Trophoblast cell (in vitro differentiated cells and primary cell): ENCODE measurements around the gene IQCK.

ENCODE experiments used
- DNase-seq, 2 donors: peaks; one replicate each; pipeline ENCODE4 v3.0.0-alpha.2; 2016
- H2AFZ ChIP-seq: 2 replicates; pipeline ENCODE4 v1.6.1; 2013; ENCODE audit warnings: low read length, moderate library complexity, mild to moderate bottlenecking; ENCODE audit not compliant: insufficient read depth, poor library complexity
- H2AK5ac ChIP-seq: 2 replicates; pipeline ENCODE4 v1.6.1; 2013; ENCODE audit warnings: mild to moderate bottlenecking, low read length
- H2BK120ac ChIP-seq: 2 replicates; pipeline ENCODE4 v1.6.1; 2013; ENCODE audit warnings: low read length, mild to moderate bottlenecking, moderate library complexity; ENCODE audit not compliant: insufficient read depth, poor library complexity
- H2BK12ac ChIP-seq: 2 replicates; pipeline ENCODE4 v1.6.1; 2013; ENCODE audit warnings: mild to moderate bottlenecking, low read length, moderate library complexity
- H2BK5ac ChIP-seq: 2 replicates; pipeline ENCODE4 v1.6.1; 2013; ENCODE audit warnings: low read length, low read depth, moderate library complexity, mild to moderate bottlenecking; ENCODE audit not compliant: poor library complexity
- H3K14ac ChIP-seq: 2 replicates; pipeline ENCODE4 v1.6.1; 2013; ENCODE audit warnings: mild to moderate bottlenecking, low read length
- H3K18ac ChIP-seq: 2 replicates; pipeline ENCODE4 v1.6.1; 2013; ENCODE audit warnings: mild to moderate bottlenecking, low read length
- H3K23ac ChIP-seq: 2 replicates; pipeline ENCODE4 v1.6.1; 2013; ENCODE audit warnings: low read length
- H3K27ac ChIP-seq: 2 replicates; pipeline ENCODE4 v1.5.1; 2013; ENCODE audit warnings: low read depth, mild to moderate bottlenecking, inconsistent platforms, low read length, moderate library complexity
- H3K27me3 ChIP-seq: 2 replicates; pipeline ENCODE4 v1.6.1; 2013; ENCODE audit warnings: inconsistent platforms, mild to moderate bottlenecking, low read length, moderate library complexity; ENCODE audit not compliant: insufficient read depth
- H3K36me3 ChIP-seq, 2 experiments: 1 replicate in 1 of 2; 2 replicates in 1 of 2; pipeline ENCODE4 v1.6.1; 2013; ENCODE audit warnings: low read length in 2 of 2, mild to moderate bottlenecking in 2 of 2, moderate library complexity in 1 of 2; ENCODE audit not compliant: insufficient read depth in 2 of 2, control insufficient read depth in 1 of 2
- H3K4ac ChIP-seq: 2 replicates; pipeline ENCODE4 v1.6.1; 2013; ENCODE audit warnings: low read depth, mild to moderate bottlenecking, low read length, moderate library complexity
- H3K4me1 ChIP-seq, 2 experiments: 1 replicate in 1 of 2; 2 replicates in 1 of 2; pipeline ENCODE4 v1.6.1; 2013; ENCODE audit warnings: low read length in 2 of 2, mild to moderate bottlenecking in 2 of 2, moderate library complexity in 1 of 2; ENCODE audit not compliant: insufficient read depth in 2 of 2, control insufficient read depth in 1 of 2
- H3K4me2 ChIP-seq: 2 replicates; pipeline ENCODE4 v1.6.1; 2013; ENCODE audit warnings: inconsistent platforms, mild to moderate bottlenecking, low read length, moderate library complexity
- H3K4me3 ChIP-seq: 2 replicates; pipeline ENCODE4 v1.5.1; 2013; ENCODE audit warnings: mild to moderate bottlenecking, low read depth, low read length, inconsistent platforms
- H3K79me1 ChIP-seq: one replicate; pipeline ENCODE4 v1.6.1; 2013; ENCODE audit warnings: low read length
- H3K79me2 ChIP-seq: 2 replicates; pipeline ENCODE4 v1.6.1; 2013; ENCODE audit warnings: low read length, mild to moderate bottlenecking; ENCODE audit not compliant: control insufficient read depth, insufficient read depth, poor library complexity
- H3K9ac ChIP-seq: 2 replicates; pipeline ENCODE4 v1.6.1; 2013; ENCODE audit warnings: mild to moderate bottlenecking, low read length
- H3K9me3 ChIP-seq: 2 replicates; pipeline ENCODE4 v1.6.1; 2013; ENCODE audit warnings: low read depth, mild to moderate bottlenecking, control low read depth, inconsistent platforms, low read length; ENCODE audit not compliant: insufficient read depth
- H4K12ac ChIP-seq: 2 replicates; pipeline ENCODE4 v1.6.1; 2013; ENCODE audit warnings: low read depth, mild to moderate bottlenecking, low read length, moderate library complexity
- H4K8ac ChIP-seq: 2 replicates; pipeline ENCODE4 v1.6.1; 2013; ENCODE audit warnings: low read depth, mild to moderate bottlenecking, low read length, moderate library complexity
- H4K91ac ChIP-seq: one replicate; pipeline ENCODE4 v1.6.1; 2013; ENCODE audit warnings: low read depth, mild to moderate bottlenecking, low read length, moderate library complexity
- WGBS: extraction: QIAGEN DNeasy Blood & Tissue Kit; methylation state at CpG from one replicate; pipeline ENCODE4 v1.1.7; 2013; ENCODE audit warnings: missing lambda C conversion rate; ENCODE audit not compliant: insufficient read length, insufficient coverage; ENCODE audit errors: extremely low coverage; 5-methylcytosine and 5-hydroxymethylcytosine counted together

Gene IQCK

GRCh38 chr16:19718624-19718965 is 524 bp downstream of the IQCK start:
- peak overlapping the region; percentile 85 for H3K4me2 ChIP-seq
- H3K9ac ChIP-seq = peak overlapping the region; percentile 70
- H2AFZ ChIP-seq = peak overlapping the region; percentile 50
- peak overlapping the region; percentile 3 for H4K12ac ChIP-seq
- peaks cover 11% of the 10 kb centered on the region for H3K79me2 ChIP-seq
- WGBS = no CpG with 5 or more reads among the region's 21 CpGs
- peaks cover 6% of the 10 kb centered on the region in 2 experiments for H3K36me3 ChIP-seq
- H3K14ac ChIP-seq = peak overlapping the region; percentile 12
- no peak overlapping the region for H2BK5ac ChIP-seq
- H3K79me1 ChIP-seq = peaks cover 10% of the 10 kb centered on the region
- peaks cover 10 to 14% of the 10 kb centered on the region in 2 experiments for H3K4me1 ChIP-seq
- no peak overlapping the region for H3K23ac ChIP-seq
- no peak overlapping the region for H2AK5ac ChIP-seq
- H4K91ac ChIP-seq = no peak overlapping the region
- H3K4ac ChIP-seq = peak overlapping the region; percentile 21
- no peaks in the 10 kb centered on the region for H3K9me3 ChIP-seq
- H3K27ac ChIP-seq = peak overlapping the region; percentile 40
- no peak overlapping the region for H2BK12ac ChIP-seq
- H3K18ac ChIP-seq = no peak overlapping the region
- H4K8ac ChIP-seq = peak overlapping the region; percentile 79
- peak in 1 of 2 donors; percentile 14 for DNase-seq
- peak overlapping the region; percentile 99 for H3K4me3 ChIP-seq
- H2BK120ac ChIP-seq = no peak overlapping the region
- no peaks in the 10 kb centered on the region for H3K27me3 ChIP-seq

- Histone ChIP-seq H3K79me1 (peaks cover 8% of the 10 kb centered on the region), H3K36me3 (no peaks in the 10 kb centered on the region)
- no peak for DNase-seq
Measured at GRCh38 chr16:19722269-19722952, 4.3 kb downstream of the IQCK start.

GRCh38 chr16:19722981-19723380 is 4.9 kb downstream of the IQCK start:
- Histone ChIP-seq H3K4me3 (no peak overlapping the region), H3K23ac (no peak overlapping the region), H3K27ac (no peak overlapping the region), H3K14ac (no peak overlapping the region), H3K79me2 (peaks cover 2% of the 10 kb centered on the region), H3K79me1 (peaks cover 2% of the 10 kb centered on the region), H2BK120ac (no peak overlapping the region), H2AFZ (no peak overlapping the region), H4K91ac (no peak overlapping the region), H3K9ac (no peak overlapping the region), H3K9me3 (no peaks in the 10 kb centered on the region), H3K27me3 (no peaks in the 10 kb centered on the region), H3K18ac (no peak overlapping the region), H2AK5ac (no peak overlapping the region), H3K36me3 (no peaks in the 10 kb centered on the region), H2BK5ac (no peak overlapping the region), H3K4me1 (peaks cover 0 to 2% of the 10 kb centered on the region in 2 experiments), H3K4me2 (no peak overlapping the region), H3K4ac (no peak overlapping the region), H4K12ac (no peak overlapping the region), H2BK12ac (no peak overlapping the region), H4K8ac (no peak overlapping the region)
- DNase-seq = no peak
- WGBS = 100% methylated on average over 1 of the region's 7 CpGs

More at GRCh38 chr16:19722269-19722952, 4.3 kb downstream of the IQCK start:
- Histone ChIP-seq H3K4ac (no peak overlapping the region), H3K4me1 (peaks cover 0 to 2% of the 10 kb centered on the region in 2 experiments), H3K27me3 (no peaks in the 10 kb centered on the region), H3K9me3 (no peaks in the 10 kb centered on the region), H2AK5ac (no peak overlapping the region), H2BK5ac (no peak overlapping the region), H4K12ac (no peak overlapping the region), H3K27ac (no peak overlapping the region), H2AFZ (no peak overlapping the region), H3K9ac (no peak overlapping the region), H3K4me3 (no peak overlapping the region), H4K91ac (no peak overlapping the region), H3K23ac (no peak overlapping the region), H4K8ac (no peak overlapping the region), H3K14ac (no peak overlapping the region), H2BK120ac (no peak overlapping the region), H2BK12ac (no peak overlapping the region), H3K18ac (no peak overlapping the region), H3K79me2 (peaks cover 7% of the 10 kb centered on the region), H3K4me2 (no peak overlapping the region)
- no CpG with 5 or more reads among the region's 11 CpGs for WGBS

GRCh38 chr16:19728636-19728965 is 10.5 kb downstream of the IQCK start:
- Histone ChIP-seq H3K4me3 (no peak overlapping the region), H2BK120ac (no peak overlapping the region), H4K91ac (no peak overlapping the region), H3K27ac (no peak overlapping the region), H3K18ac (no peak overlapping the region), H3K27me3 (no peaks in the 10 kb centered on the region), H3K79me1 (no peaks in the 10 kb centered on the region), H2BK5ac (no peak overlapping the region), H3K9ac (no peak overlapping the region), H4K12ac (no peak overlapping the region), H3K36me3 (peaks cover 0 to 1% of the 10 kb centered on the region in 2 experiments), H3K4ac (no peak overlapping the region), H3K4me1 (peaks cover 0 to 2% of the 10 kb centered on the region in 2 experiments), H3K4me2 (no peak overlapping the region), H3K14ac (no peak overlapping the region), H2BK12ac (no peak overlapping the region), H2AK5ac (no peak overlapping the region), H3K23ac (no peak overlapping the region), H4K8ac (no peak overlapping the region), H3K9me3 (no peaks in the 10 kb centered on the region), H3K79me2 (no peaks in the 10 kb centered on the region), H2AFZ (no peak overlapping the region)
- no CpG with 5 or more reads among the region's 3 CpGs for WGBS
- no peak for DNase-seq
